Mucosa of stomach (tissue), 1 donor: ENCODE data around the gene MIPEP.

Experiments used
- H3K27me3 ChIP-seq: one replicate; pipeline ENCODE4 v1.7.0; 2013; ENCODE audit warnings: mild to moderate bottlenecking, low read length; ENCODE audit not compliant: control insufficient read depth, insufficient read depth
- H3K36me3 ChIP-seq: one replicate; pipeline ENCODE4 v1.7.0; 2013; ENCODE audit warnings: low read length; ENCODE audit not compliant: control insufficient read depth, insufficient read depth
- H3K4me1 ChIP-seq: one replicate; pipeline ENCODE4 v1.7.0; 2013; ENCODE audit warnings: mild to moderate bottlenecking, low read length; ENCODE audit not compliant: control insufficient read depth, insufficient read depth
- H3K4me3 ChIP-seq: one replicate; pipeline ENCODE4 v1.7.0; 2013; ENCODE audit warnings: low read length
- H3K9ac ChIP-seq: one replicate; pipeline ENCODE4 v1.7.0; 2013; ENCODE audit warnings: mild to moderate bottlenecking, low read length, moderate library complexity
- H3K9me3 ChIP-seq: one replicate; pipeline ENCODE4 v1.7.0; 2013; ENCODE audit warnings: mild to moderate bottlenecking, low read length, moderate library complexity; ENCODE audit not compliant: control insufficient read depth
- donor health status: Pancreatic carcinoma.

Gene MIPEP

DNA sequence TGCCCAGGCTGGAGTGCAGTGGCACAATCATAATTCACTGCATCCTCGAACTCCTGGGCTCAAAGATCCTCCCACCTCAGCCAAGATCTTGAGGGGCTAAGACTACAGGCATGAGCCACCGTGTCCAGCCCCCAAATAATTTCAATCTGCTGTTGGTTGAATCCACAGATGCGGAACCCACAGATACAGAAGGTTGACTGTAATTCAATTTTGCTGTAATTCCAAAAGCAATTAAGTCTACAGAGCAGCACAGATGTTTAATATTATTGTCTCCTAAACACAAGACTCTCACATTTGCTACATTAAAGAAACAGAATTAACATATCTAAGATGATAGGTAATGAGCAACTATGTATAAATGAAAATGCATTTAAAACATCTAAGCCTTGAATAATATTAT is 75.6 kb downstream of the MIPEP start:
- Histone ChIP-seq H3K4me3 (no peak overlapping the region), H3K9me3 (no peaks in the 10 kb centered on the region), H3K9ac (no peak overlapping the region), H3K27me3 (no peaks in the 10 kb centered on the region), H3K36me3 (no peaks in the 10 kb centered on the region), H3K4me1 (no peaks in the 10 kb centered on the region)

DNA sequence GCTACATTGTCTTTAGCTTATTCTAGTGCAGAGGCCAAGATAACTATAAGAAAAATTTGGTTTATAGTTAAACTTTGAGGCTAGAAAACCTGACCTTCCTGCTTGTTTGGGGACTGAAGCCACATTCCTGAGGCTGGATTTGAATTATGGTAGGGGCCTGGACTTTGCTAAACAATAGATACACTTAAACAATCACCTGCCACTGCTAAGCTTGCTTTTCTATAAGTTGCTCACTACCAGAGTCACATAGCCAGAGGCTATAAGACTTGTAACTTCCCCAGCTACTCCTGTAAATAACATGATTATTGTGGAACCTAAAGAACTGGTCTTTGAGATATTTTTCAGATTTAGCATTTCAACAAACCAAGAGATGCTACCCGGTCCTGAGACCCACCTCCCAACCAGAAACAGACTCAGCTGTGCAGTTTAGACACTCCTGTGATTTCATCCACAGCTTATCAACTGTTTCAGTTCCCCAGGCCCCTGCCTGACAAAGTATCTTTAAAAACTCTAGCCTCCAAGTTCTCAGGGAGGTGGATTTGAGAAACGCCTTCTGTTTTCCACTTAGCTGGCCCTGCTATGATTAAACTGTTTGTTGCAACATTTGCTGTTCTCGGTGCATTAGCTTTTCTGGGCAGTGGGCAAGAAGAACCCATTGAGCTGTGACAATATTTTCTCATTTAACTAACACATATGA is 77.7 kb downstream of the MIPEP start:
- Histone ChIP-seq H3K4me3 (no peak overlapping the region), H3K36me3 (no peaks in the 10 kb centered on the region), H3K9ac (no peak overlapping the region), H3K9me3 (no peaks in the 10 kb centered on the region), H3K27me3 (no peaks in the 10 kb centered on the region), H3K4me1 (no peaks in the 10 kb centered on the region)

DNA sequence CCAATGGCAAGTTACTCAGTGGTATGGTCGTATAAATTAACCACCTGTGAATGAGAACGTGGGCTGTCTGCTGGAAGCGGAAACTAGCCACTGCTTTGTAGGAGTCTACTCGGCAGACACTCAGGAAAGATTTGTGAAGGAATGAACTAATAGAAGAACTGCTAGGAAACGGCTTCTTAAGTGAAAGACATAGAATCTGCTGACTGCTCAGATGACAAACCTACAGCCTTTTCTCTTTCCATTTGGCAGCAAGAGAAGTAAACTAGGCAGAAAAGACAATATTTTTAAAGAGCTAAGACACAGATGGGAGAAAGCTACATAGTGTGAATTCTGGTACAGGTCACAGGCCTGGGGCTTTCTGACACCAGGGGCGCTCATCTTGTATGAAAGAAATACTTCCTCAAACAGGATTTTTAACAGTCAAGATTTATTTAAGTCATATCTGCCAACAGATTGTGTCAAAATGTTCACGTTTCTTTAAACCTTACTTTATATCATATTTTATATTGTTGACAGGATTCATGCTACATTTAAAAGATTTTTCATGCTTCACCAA is 78.4 kb downstream of the MIPEP start:
- no peaks in the 10 kb centered on the region for H3K9me3 ChIP-seq
- H3K27me3 ChIP-seq, result no peaks in the 10 kb centered on the region
- no peaks in the 10 kb centered on the region for H3K36me3 ChIP-seq
- H3K9ac ChIP-seq, result no peak overlapping the region
- no peak overlapping the region for H3K4me3 ChIP-seq
- no peaks in the 10 kb centered on the region for H3K4me1 ChIP-seq

DNA sequence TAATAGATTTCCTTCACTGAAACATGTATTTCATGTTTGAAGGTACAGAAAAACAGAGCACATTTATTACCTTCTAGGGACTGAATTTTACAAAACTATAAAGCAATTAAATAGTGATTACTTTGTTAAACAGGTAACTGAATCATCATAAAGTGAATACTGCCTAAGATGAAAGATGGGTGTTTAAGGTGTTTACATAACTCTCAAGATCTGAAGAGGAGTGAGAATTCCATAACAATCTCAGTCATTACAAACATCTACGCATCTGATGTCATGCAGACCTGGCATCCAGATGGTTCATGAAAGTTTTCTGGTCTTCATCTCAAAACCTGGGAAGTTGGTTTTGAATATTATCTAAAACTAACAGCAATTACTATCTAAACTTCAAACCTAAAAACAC is 80.4 kb downstream of the MIPEP start:
- Histone ChIP-seq H3K4me1 (no peaks in the 10 kb centered on the region), H3K27me3 (no peaks in the 10 kb centered on the region), H3K4me3 (no peak overlapping the region), H3K9me3 (no peaks in the 10 kb centered on the region), H3K9ac (no peak overlapping the region), H3K36me3 (no peaks in the 10 kb centered on the region)

DNA sequence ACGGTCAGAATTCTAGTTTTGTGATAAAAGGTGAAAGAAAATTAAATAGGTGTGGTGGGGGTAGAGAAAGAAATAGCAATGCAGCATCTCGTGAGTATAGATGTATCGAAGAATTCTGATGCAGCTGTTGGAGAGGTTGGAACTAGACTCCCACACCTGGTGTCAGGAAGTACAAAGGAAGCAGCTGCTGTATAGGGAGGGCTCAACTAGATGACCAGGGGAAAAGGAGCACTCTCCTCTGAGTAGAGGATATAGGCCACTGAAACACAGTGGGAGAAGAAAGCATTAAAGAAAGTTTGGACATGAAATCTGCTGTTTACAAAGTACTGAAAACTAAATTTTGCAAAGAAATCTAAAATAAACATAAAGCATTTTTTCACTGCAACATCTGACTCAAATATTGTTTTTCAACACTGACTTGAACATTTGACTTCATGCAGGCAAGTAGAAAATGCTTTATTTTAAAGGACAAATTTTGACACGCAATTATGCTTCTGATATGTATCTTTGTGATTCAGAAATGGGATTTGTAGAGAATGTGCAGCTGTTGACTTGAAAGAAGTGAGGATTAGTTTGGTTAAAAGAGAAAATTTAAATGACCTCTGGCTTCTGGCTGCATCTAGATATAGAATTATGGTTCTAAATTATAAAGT is 82.2 kb downstream of the MIPEP start:
- H3K36me3 ChIP-seq, result no peaks in the 10 kb centered on the region
- H3K4me1 ChIP-seq, result no peaks in the 10 kb centered on the region
- H3K9ac ChIP-seq, result no peak overlapping the region
- no peaks in the 10 kb centered on the region for H3K27me3 ChIP-seq
- H3K9me3 ChIP-seq, result no peaks in the 10 kb centered on the region
- no peak overlapping the region for H3K4me3 ChIP-seq

DNA sequence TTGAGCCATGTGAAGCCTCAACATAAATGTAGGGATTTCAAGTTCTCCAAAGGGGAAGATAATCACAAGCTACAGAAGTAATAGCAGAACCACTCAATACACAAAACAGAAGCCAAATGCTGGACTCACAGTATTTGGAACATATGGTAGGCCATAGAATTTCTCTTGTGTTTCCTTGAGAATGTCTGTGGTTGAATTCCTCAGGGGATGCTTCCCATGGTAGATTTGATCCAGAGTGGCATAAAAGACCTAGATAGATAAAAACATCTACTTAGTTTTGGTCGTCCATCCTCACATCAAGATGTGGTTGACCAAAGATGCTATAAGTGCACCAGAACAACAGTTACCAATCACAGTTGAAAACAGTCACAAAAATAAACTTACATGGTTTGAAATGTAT is 83.4 kb downstream of the MIPEP start:
- no peaks in the 10 kb centered on the region for H3K9me3 ChIP-seq
- no peak overlapping the region for H3K9ac ChIP-seq
- H3K36me3 ChIP-seq, result no peaks in the 10 kb centered on the region
- no peaks in the 10 kb centered on the region for H3K4me1 ChIP-seq
- no peaks in the 10 kb centered on the region for H3K27me3 ChIP-seq
- no peak overlapping the region for H3K4me3 ChIP-seq

DNA sequence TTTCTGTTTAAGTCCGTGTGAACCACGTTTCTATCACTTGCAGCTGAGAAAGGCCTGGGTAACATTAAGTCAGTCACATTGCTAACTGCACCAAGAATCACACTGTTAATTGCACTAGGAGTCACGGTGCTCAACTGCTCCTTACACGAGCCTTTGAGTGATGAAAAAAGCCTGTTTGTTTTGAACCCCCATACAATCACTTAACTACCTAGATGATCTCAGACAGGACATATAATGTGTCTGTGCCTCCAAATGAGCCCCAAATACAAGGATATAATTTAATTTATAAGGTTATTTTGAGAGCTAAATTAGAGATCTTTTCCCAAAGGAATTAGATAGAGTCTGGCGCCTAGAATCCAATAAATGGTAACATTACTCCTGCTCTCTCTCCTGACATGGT is 84.1 kb downstream of the MIPEP start:
- Histone ChIP-seq H3K9ac (no peak overlapping the region), H3K27me3 (no peaks in the 10 kb centered on the region), H3K4me1 (no peaks in the 10 kb centered on the region), H3K9me3 (no peaks in the 10 kb centered on the region), H3K4me3 (no peak overlapping the region), H3K36me3 (no peaks in the 10 kb centered on the region)

DNA sequence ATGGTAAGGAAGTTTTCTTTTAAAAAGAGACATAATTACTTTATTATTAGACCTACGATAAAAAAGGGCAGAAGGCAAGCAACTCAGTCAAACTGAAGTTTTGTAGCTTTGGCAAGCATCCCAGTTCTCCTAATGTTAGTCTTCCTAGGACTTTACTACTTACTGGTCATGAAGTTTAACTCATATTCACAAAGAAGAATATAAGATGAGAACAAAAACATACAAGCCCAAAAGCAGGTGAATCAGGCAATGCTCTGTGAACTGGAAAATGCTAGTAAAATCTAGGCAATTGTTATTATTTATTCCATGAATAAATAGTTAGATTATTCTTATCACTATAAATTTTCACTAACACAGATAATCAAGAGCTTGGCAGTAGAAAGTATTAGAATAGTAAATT is 85.0 kb downstream of the MIPEP start:
- H3K9me3 ChIP-seq, result no peaks in the 10 kb centered on the region
- no peak overlapping the region for H3K4me3 ChIP-seq
- H3K9ac ChIP-seq, result no peak overlapping the region
- H3K36me3 ChIP-seq, result no peaks in the 10 kb centered on the region
- no peaks in the 10 kb centered on the region for H3K27me3 ChIP-seq
- H3K4me1 ChIP-seq, result no peaks in the 10 kb centered on the region

DNA sequence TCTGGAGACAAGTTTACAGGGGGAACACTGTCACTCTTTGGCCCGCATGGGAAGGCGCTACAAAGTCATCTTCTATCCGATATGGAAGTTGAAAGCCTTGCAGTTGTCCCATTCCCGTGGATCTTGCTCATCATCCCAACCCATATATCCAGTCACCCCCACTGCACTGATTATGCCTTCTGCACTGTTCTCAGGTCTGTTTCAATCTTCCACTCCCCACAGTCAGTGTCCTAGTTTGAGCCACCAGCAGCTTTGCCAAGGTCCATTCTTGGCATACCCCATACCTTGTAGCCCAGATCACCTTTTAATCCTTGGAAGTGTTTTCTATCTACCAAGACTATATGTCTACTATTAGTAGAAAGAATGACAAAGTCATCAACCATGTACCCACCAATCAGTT is 88.1 kb downstream of the MIPEP start:
- Histone ChIP-seq H3K9ac (no peak overlapping the region), H3K36me3 (no peaks in the 10 kb centered on the region), H3K4me1 (no peaks in the 10 kb centered on the region), H3K9me3 (no peaks in the 10 kb centered on the region), H3K27me3 (no peaks in the 10 kb centered on the region), H3K4me3 (no peak overlapping the region)

DNA sequence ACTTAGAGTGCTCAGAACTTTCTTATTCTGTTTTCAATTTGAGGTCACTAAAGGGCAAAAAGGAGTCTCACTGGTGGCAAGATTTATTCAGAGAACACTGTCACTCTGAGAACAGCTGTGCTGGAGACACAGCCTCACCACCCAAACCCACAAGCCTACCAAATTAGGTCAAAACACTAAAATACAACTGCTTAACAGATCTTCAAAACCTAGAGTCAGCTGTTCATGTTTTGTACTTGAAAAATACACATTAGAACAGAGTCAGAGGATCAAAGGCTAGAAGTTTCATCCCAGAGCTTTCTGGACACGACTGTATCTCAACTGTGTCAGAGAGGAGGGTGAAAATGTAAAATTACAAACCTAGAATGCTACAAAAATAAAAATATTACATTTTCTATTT is 89.3 kb downstream of the MIPEP start:
- no peak overlapping the region for H3K9ac ChIP-seq
- no peaks in the 10 kb centered on the region for H3K4me1 ChIP-seq
- no peak overlapping the region for H3K4me3 ChIP-seq
- no peaks in the 10 kb centered on the region for H3K27me3 ChIP-seq
- no peaks in the 10 kb centered on the region for H3K9me3 ChIP-seq
- H3K36me3 ChIP-seq, result no peaks in the 10 kb centered on the region

DNA sequence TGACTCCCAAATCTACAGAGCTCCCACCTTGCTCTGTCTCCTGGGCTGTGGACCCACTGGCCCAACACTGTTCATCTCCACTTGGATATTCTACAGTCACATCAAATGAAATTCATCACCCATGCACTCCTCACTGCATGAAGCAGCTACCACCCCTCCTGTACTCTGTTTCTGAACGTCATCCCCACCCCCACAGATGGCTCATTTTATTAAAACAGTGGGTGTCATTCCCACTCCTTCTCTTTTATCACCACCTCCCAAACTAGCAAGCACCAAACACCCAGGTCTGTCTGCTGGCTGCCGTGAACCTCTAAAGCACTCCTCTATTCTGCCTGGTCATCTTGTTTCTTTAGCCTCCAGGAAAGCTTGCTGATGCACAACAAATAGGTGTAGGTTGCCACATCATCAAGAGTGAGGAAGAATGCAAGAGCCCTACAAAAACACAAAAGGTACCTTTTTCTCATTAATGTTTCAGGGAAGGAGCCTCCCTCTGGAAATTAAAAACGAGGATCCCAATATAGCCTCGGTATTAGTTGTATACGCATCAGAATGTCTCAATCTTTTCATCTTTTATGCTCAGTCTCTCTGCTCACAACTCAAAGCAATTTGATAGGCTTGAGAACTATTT is 91.8 kb downstream of the MIPEP start:
- Histone ChIP-seq H3K27me3 (no peaks in the 10 kb centered on the region), H3K9ac (no peak overlapping the region), H3K36me3 (no peaks in the 10 kb centered on the region), H3K4me1 (no peaks in the 10 kb centered on the region), H3K4me3 (no peak overlapping the region), H3K9me3 (no peaks in the 10 kb centered on the region)

DNA sequence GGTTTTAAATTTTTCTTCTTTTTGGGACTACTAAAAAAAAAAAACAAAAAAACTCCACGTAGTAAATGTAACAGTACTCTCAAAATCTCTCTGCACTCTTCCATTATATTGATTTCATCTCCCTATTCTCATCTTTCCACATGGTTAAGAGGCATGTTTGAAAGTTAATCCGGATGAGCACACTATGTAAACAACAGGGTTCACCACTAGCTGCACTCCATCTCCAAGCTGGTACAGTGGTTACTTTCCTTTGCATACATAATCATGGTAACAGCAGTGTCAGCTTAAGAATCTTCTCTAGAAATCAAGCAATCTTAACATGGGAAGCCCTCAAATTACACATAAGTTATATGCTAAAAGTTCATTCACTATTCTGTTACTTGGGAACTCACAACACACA is 92.6 kb downstream of the MIPEP start:
- Histone ChIP-seq H3K27me3 (no peaks in the 10 kb centered on the region), H3K4me1 (no peaks in the 10 kb centered on the region), H3K36me3 (no peaks in the 10 kb centered on the region), H3K4me3 (no peak overlapping the region), H3K9me3 (no peaks in the 10 kb centered on the region), H3K9ac (no peak overlapping the region)
